Naive thymus-derived CD4-positive, alpha-beta T cell (primary cell): Measurements from ENCODE around the gene KCNQ5. TPM values are rescaled to one million over a fixed set of nuclear protein-coding genes. Genes with fewer than 3 reads are reported as not detected.
"Not testable (repeated sequence)": the region's sequence is repeated elsewhere in the genome, so short reads cannot be mapped to it uniquely, and the experiment has no call there.

Source experiments
- ATAC-seq: fragments of 150-1000 bp; cut with Tn5 transposase; 2 replicates; pipeline ENCODE4 v1.10.0; 2021; ENCODE audit warnings: mild to moderate bottlenecking, moderate library complexity
- CTCF ChIA-PET: fragments of 350-600 bp; sonication (Branson Sonifier 250); formaldehyde crosslinking; loops from one replicate; lab custom pipeline; 2021; ENCODE audit warnings: antibody characterized with exemption; lab: Charles Lee
- POLR2A ChIA-PET: fragments of 350-600 bp; sonication (Branson Sonifier 250); formaldehyde crosslinking; loops from one replicate; lab custom pipeline; 2021; ENCODE audit warnings: antibody characterized with exemption, inconsistent platforms; lab: Charles Lee
- DNase-seq, 9 donors: peaks; one replicate each; pipeline versions ENCODE4 v3.0.0 to v3.0.0-alpha.2; 2020 to 2022; ENCODE audit warnings: mixed read lengths in 1 of 9
- H3K27ac ChIP-seq: one replicate; pipeline ENCODE4 v1.7.0; 2013; ENCODE audit warnings: mild to moderate bottlenecking, low read depth, low read length, moderate library complexity
- H3K27me3 ChIP-seq, 2 donors: one replicate each; pipeline ENCODE4 v1.7.0; 2013; ENCODE audit warnings: low read length in 2 of 2, mild to moderate bottlenecking in 2 of 2, moderate library complexity in 2 of 2; ENCODE audit not compliant: control insufficient read depth in 2 of 2, insufficient read depth in 2 of 2
- H3K36me3 ChIP-seq, 3 experiments: 1 replicate in 2 of 3; 2 replicates in 1 of 3; pipeline ENCODE4 v1.7.0; 2013; ENCODE audit warnings: low read length in 3 of 3, mild to moderate bottlenecking in 3 of 3, moderate library complexity in 1 of 3; ENCODE audit not compliant: insufficient read depth in 3 of 3, control insufficient read depth in 2 of 3
- H3K4me1 ChIP-seq, 2 donors: one replicate each; pipeline ENCODE4 v1.7.0; 2013; ENCODE audit warnings: low read length in 2 of 2, mild to moderate bottlenecking in 2 of 2, moderate library complexity in 1 of 2; ENCODE audit not compliant: control insufficient read depth in 2 of 2, insufficient read depth in 2 of 2
- H3K4me3 ChIP-seq: 2 replicates; pipeline ENCODE4 v1.7.0; 2013; ENCODE audit warnings: mild to moderate bottlenecking, low read length
- H3K9me3 ChIP-seq, 3 experiments: 1 replicate in 2 of 3; 2 replicates in 1 of 3; pipeline ENCODE4 v1.7.0; 2013; ENCODE audit warnings: low read length in 3 of 3; ENCODE audit not compliant: control insufficient read depth in 2 of 3
- H3K27ac Mint-ChIP-seq, 9 donors: one replicate each; pipeline ENCODE4 v1.8.0; 2020 to 2022; ENCODE audit warnings: mixed read lengths in 9 of 9, mild to moderate bottlenecking in 8 of 9, moderate library complexity in 5 of 9, inconsistent platforms in 2 of 9
- H3K27me3 Mint-ChIP-seq, 5 donors: one replicate each; pipeline ENCODE4 v1.8.0; 2021 to 2022; ENCODE audit warnings: mixed read lengths in 5 of 5, mild to moderate bottlenecking in 1 of 5
- H3K36me3 Mint-ChIP-seq, 5 donors: one replicate each; pipeline ENCODE4 v1.8.0; 2020 to 2022; ENCODE audit warnings: mixed read lengths in 5 of 5, mild to moderate bottlenecking in 3 of 5, inconsistent platforms in 1 of 5
- H3K4me1 Mint-ChIP-seq, 7 donors: one replicate each; pipeline ENCODE4 v1.8.0; 2020 to 2022; ENCODE audit warnings: mixed read lengths in 7 of 7, mild to moderate bottlenecking in 3 of 7, inconsistent platforms in 1 of 7
- H3K4me3 Mint-ChIP-seq, 10 donors: one replicate each; pipeline ENCODE4 v1.8.0; 2020 to 2022; ENCODE audit warnings: mild to moderate bottlenecking in 10 of 10, mixed read lengths in 10 of 10, moderate library complexity in 6 of 10, inconsistent platforms in 2 of 10
- H3K9me3 Mint-ChIP-seq, 11 donors: one replicate each; pipeline ENCODE4 v1.8.0; 2020 to 2022; ENCODE audit warnings: mixed read lengths in 11 of 11, mild to moderate bottlenecking in 4 of 11, inconsistent platforms in 1 of 11, moderate library complexity in 1 of 11
- intact Hi-C, 2 donors: fragments of 100-400 bp; cut with micrococcal nuclease; formaldehyde crosslinking; loops; one replicate each; pipeline ENCODE4 v1.15.1; 2023
- polyA plus RNA-seq, 2 donors: library from polyadenylated mRNA; unstranded; fragments of 300-500 nt; fragmentation: Illumina TruSeq; gene quantifications; one replicate each; pipeline ENCODE4 v1.2.3, GENCODE V29; 2021
- total RNA-seq, 6 experiments: library from RNA in 5 of 6; stranded (reverse) in 5 of 6; gene quantifications; 1 replicate in 5 of 6; 2 replicates in 1 of 6; pipeline ENCODE4 v1.2.3 and lab custom pipeline; 2021 to 2026

Gene KCNQ5
- total and polyA plus RNA-seq, 7 experiments from 2014 or later: 2.3 to 18.3 (median 7.2) TPM

GRCh38 chr6:73216859-73217258 lies 595.0 kb downstream of the KCNQ5 start:
- H3K4me1 ChIP-seq: no peaks in the 10 kb centered on the region
- no peaks in the 10 kb centered on the region for H3K4me1 Mint-ChIP-seq
- intact Hi-C loops: no loop called here
- ChIA-PET CTCF (no interaction called here), POLR2A (no interaction called here)
- no peak overlapping the region for H3K4me3 Mint-ChIP-seq
- peaks cover 0 to 7% (median 0%) of the 10 kb centered on the region in 11 donors for H3K9me3 Mint-ChIP-seq
- peaks cover 0 to 7% (median 0%) of the 10 kb centered on the region in 5 donors for H3K27me3 Mint-ChIP-seq
- H3K27ac ChIP-seq: no peak overlapping the region
- H3K9me3 ChIP-seq: no peaks in the 10 kb centered on the region
- H3K27ac Mint-ChIP-seq: no peak overlapping the region
- no peaks in the 10 kb centered on the region for H3K36me3 ChIP-seq
- peaks cover 0 to 6% (median 0%) of the 10 kb centered on the region in 5 donors for H3K36me3 Mint-ChIP-seq
- DNase-seq (no peak), ATAC-seq (no peak)
- no peak overlapping the region for H3K4me3 ChIP-seq
- no peaks in the 10 kb centered on the region for H3K27me3 ChIP-seq

DNA sequence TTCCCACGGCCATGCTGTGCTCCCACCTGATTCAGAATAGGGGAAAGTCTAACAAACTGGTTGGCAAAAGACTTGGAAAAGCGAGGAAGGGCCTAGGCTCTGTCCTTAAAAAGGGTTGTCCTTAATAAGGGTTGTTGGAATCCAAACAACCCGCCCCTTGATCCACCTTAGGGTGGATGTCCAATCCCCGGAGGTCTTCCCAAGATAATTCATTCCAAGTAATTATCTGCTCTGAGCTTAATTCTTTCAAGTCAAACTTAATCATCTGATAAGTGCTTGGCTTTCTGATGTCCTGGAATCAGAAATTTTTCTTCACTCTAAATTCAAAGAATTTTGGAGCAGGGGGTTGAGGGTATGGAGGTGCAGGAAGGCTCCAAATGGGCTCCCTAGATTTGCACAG lies 603.5 kb downstream of the KCNQ5 start, which contains the start of gene KHDC1L:
KHDC1L (minus strand) TSS at position 101 of the 400 bp plus-strand sequence; CDS start at position 13, 88 bp downstream.
- Histone ChIP-seq H3K4me3 (no peak within 1 kb of the TSS), H3K9me3 (no peaks in the 10 kb centered on the region), H3K36me3 (no peaks in the 10 kb centered on the region), H3K4me1 (no peaks in the 10 kb centered on the region), H3K27me3 (no peaks in the 10 kb centered on the region), H3K27ac (no peak within 1 kb of the TSS)
- DNase-seq: no peak
- no peak within 1 kb of the TSS for H3K27ac Mint-ChIP-seq
- CTCF ChIA-PET: no interaction called here
- no peak within 1 kb of the TSS for H3K4me3 Mint-ChIP-seq
- intact Hi-C loops: no loop called here
- no peaks in the 10 kb centered on the region for H3K4me1 Mint-ChIP-seq
- no peak for ATAC-seq
- H3K36me3 Mint-ChIP-seq: no peaks in the 10 kb centered on the region
- POLR2A ChIA-PET: no interaction called here
- H3K9me3 Mint-ChIP-seq: no peaks in the 10 kb centered on the region
- H3K27me3 Mint-ChIP-seq: no peaks in the 10 kb centered on the region

GRCh38 chr6:73227606-73228255 lies 605.9 kb downstream of the KCNQ5 start:
- Histone ChIP-seq H3K36me3 (no peaks in the 10 kb centered on the region), H3K27ac (no peak overlapping the region), H3K4me3 (no peak overlapping the region), H3K4me1 (no peaks in the 10 kb centered on the region), H3K9me3 (no peaks in the 10 kb centered on the region), H3K27me3 (no peaks in the 10 kb centered on the region)
- no peaks in the 10 kb centered on the region for H3K36me3 Mint-ChIP-seq
- H3K4me1 Mint-ChIP-seq: no peaks in the 10 kb centered on the region
- ChIA-PET CTCF (no interaction called here), POLR2A (no interaction called here)
- ATAC-seq (no peak), DNase-seq (no peak)
- intact Hi-C loops: no loop called here
- H3K4me3 Mint-ChIP-seq: no peak overlapping the region
- no peaks in the 10 kb centered on the region for H3K27me3 Mint-ChIP-seq
- no peaks in the 10 kb centered on the region for H3K9me3 Mint-ChIP-seq
- H3K27ac Mint-ChIP-seq: no peak overlapping the region

- Mint-ChIP-seq H3K27me3 (peaks cover 0 to 3% (median 0%) of the 10 kb centered on the region in 5 donors), H3K36me3 (no peaks in the 10 kb centered on the region), H3K4me1 (no peaks in the 10 kb centered on the region), H3K9me3 (no peaks in the 10 kb centered on the region), H3K27ac (no peak overlapping the region), H3K4me3 (no peak overlapping the region)
- CTCF ChIA-PET: interaction anchor here (0.6 kb wide), 1 partner anchor 866 kb away, joined by 3 read pairs; no protein-coding TSS in a partner anchor
- Histone ChIP-seq H3K36me3 (no peaks in the 10 kb centered on the region), H3K9me3 (no peaks in the 10 kb centered on the region), H3K4me3 (no peak overlapping the region), H3K27ac (no peak overlapping the region), H3K4me1 (no peaks in the 10 kb centered on the region), H3K27me3 (no peaks in the 10 kb centered on the region)
- intact Hi-C loops: no loop called here
- no peak for DNase-seq
- peak; percentile 58 for ATAC-seq
- POLR2A ChIA-PET: no interaction called here
Measured at GRCh38 chr6:73231986-73232391, 610.1 kb downstream of the KCNQ5 start.

- no peak overlapping the region for H3K27ac Mint-ChIP-seq
- CTCF ChIA-PET: no interaction called here
- POLR2A ChIA-PET: no interaction called here
- H3K36me3 ChIP-seq: no peaks in the 10 kb centered on the region
- H3K9me3 ChIP-seq: no peaks in the 10 kb centered on the region
- H3K4me1 ChIP-seq: no peaks in the 10 kb centered on the region
- H3K27me3 ChIP-seq: no peaks in the 10 kb centered on the region
- ATAC-seq: no peak
- no peak overlapping the region for H3K4me3 ChIP-seq
- H3K27me3 Mint-ChIP-seq: peaks cover 0 to 3% (median 0%) of the 10 kb centered on the region in 5 donors
- intact Hi-C loops: no loop called here
- no peaks in the 10 kb centered on the region for H3K4me1 Mint-ChIP-seq
- no peaks in the 10 kb centered on the region for H3K9me3 Mint-ChIP-seq
- H3K36me3 Mint-ChIP-seq: no peaks in the 10 kb centered on the region
- no peak for DNase-seq
- H3K27ac ChIP-seq: no peak overlapping the region
- no peak overlapping the region for H3K4me3 Mint-ChIP-seq
Measured at GRCh38 chr6:73233048-73233447, 611.2 kb downstream of the KCNQ5 start.

DNA sequence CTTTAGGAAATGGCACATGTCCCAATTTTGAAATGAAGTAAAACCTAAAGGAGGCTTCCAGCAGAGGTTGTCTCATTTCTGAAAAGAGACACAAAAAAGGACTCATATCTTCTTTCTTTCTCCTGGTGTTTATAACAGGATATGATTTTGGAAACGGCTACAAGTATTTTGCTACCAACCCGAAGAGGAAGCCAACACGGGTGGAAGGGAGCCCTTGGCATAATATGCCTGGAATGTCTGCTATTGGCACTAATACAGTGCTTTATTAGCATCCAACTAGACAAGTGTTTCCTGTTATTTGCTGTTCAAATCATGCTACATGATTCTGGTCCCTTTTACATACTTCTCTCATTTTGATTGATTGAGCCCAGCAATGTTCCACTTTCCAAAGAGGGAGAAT lies 612.1 kb downstream of the KCNQ5 start:
- H3K4me3 ChIP-seq, DNase-seq, H3K27ac Mint-ChIP-seq, intact Hi-C loops, POLR2A ChIA-PET, H3K36me3 ChIP-seq, H3K27me3 Mint-ChIP-seq, H3K27ac ChIP-seq, H3K36me3 Mint-ChIP-seq, H3K4me1 Mint-ChIP-seq, H3K9me3 ChIP-seq, H3K4me1 ChIP-seq, H3K9me3 Mint-ChIP-seq, H3K4me3 Mint-ChIP-seq, H3K27me3 ChIP-seq, CTCF ChIA-PET, ATAC-seq: not testable (repeated sequence)

GRCh38 chr6:73234733-73235132 lies 612.9 kb downstream of the KCNQ5 start:
- Histone ChIP-seq H3K36me3 (no peaks in the 10 kb centered on the region), H3K4me3 (no peak overlapping the region), H3K27me3 (no peaks in the 10 kb centered on the region), H3K4me1 (no peaks in the 10 kb centered on the region), H3K9me3 (no peaks in the 10 kb centered on the region), H3K27ac (no peak overlapping the region)
- ChIA-PET CTCF (no interaction called here), POLR2A (no interaction called here)
- no peak for DNase-seq
- ATAC-seq: no peak
- no peaks in the 10 kb centered on the region for H3K36me3 Mint-ChIP-seq
- no peak overlapping the region for H3K27ac Mint-ChIP-seq
- peaks cover 0 to 3% (median 0%) of the 10 kb centered on the region in 5 donors for H3K27me3 Mint-ChIP-seq
- H3K4me3 Mint-ChIP-seq: no peak overlapping the region
- H3K9me3 Mint-ChIP-seq: no peaks in the 10 kb centered on the region
- H3K4me1 Mint-ChIP-seq: no peaks in the 10 kb centered on the region
- intact Hi-C loops: no loop called here
